Gastroesophageal sphincter (tissue), 4 donors: ENCODE results near the gene CNNM1. TPM values are rescaled to one million over a fixed set of nuclear protein-coding genes. Genes with fewer than 3 reads are reported as not detected.

Source experiments
- ATAC-seq: fragments of 150-250 bp; one replicate; pipeline ENCODE4 v1.9.1; 2016; ENCODE audit warnings: mild to moderate bottlenecking, moderate library complexity
- H3K27ac ChIP-seq, 4 donors: fragments of 200-600 bp; sonication (generic) in 3 of 4; 1 replicate in 3 of 4; 2 replicates in 1 of 4; pipeline ENCODE4 v1.5.1; 2016 to 2019
- H3K27me3 ChIP-seq: fragments of 200-600 bp; sonication (generic); one replicate; pipeline ENCODE4 v1.5.1; 2019
- H3K36me3 ChIP-seq, 2 donors: fragments of 200-600 bp; sonication (generic); one replicate each; pipeline ENCODE4 v1.5.1; 2019; ENCODE audit warnings: control low read depth in 1 of 2
- H3K4me1 ChIP-seq, 3 donors: fragments of 200-600 bp; sonication (generic); 1 replicate in 2 of 3; 2 replicates in 1 of 3; pipeline ENCODE4 v1.5.1; 2016 to 2019; ENCODE audit warnings: control low read depth in 2 of 3
- H3K4me3 ChIP-seq, 2 donors: fragments of 200-600 bp; sonication (generic); one replicate each; pipeline ENCODE4 v1.5.1; 2019; ENCODE audit warnings: mild to moderate bottlenecking in 1 of 2, moderate library complexity in 1 of 2
- H3K9me3 ChIP-seq, 3 donors: fragments of 200-600 bp; sonication (generic); one replicate each; pipeline ENCODE4 v1.5.1; 2017 to 2019; ENCODE audit warnings: control low read depth in 2 of 3
- EP300 ChIP-seq: sonication (generic); formaldehyde crosslinking; IDR thresholded peaks from one replicate; pipeline ENCODE4 v1.6.1; 2017; ENCODE audit warnings: antibody characterized with exemption, mild to moderate bottlenecking
- POLR2A ChIP-seq, 2 donors: fragments of 450-650 bp; IDR thresholded peaks; one replicate each; pipeline ENCODE4 v1.6.1; 2017; ENCODE audit warnings: antibody characterized with exemption in 2 of 2, mild to moderate bottlenecking in 2 of 2, moderate library complexity in 1 of 2
- POLR2AphosphoS5 ChIP-seq: sonication (generic); formaldehyde crosslinking; IDR thresholded peaks from one replicate; pipeline ENCODE4 v1.6.1; 2017; ENCODE audit warnings: antibody characterized with exemption
- WGBS, 2 donors: methylation state at CpG; one replicate each; pipeline ENCODE4 v1.1.5; 2018; ENCODE audit warnings: low coverage in 1 of 2; 5-methylcytosine and 5-hydroxymethylcytosine counted together
- total RNA-seq, 4 donors: library from RNA; depleted of rRNA; stranded (reverse); fragments of >200 nt; gene quantifications; one replicate each; pipeline ENCODE4 v1.1.0, GENCODE V29; 2016
- TF ChIP-seq, protein P1 (sequence below), 4 experiments: fragments of 200-600 bp in 2 of 4; fragments of 450-650 bp in 2 of 4; sonication (generic) in 1 of 4; IDR thresholded peaks; one replicate each; pipeline ENCODE4 v1.5.1; 2017 to 2019; ENCODE audit warnings: antibody characterized with exemption in 4 of 4, mild to moderate bottlenecking in 2 of 4, moderate library complexity in 2 of 4

Gene CNNM1
- total RNA-seq, 4 donors from 2014 or later: 1.9 to 3.1 (median 3.0) TPM

- H3K4me1 ChIP-seq: no peaks in the 10 kb centered on the region
- ATAC-seq: no peak
- H3K27ac ChIP-seq: no peak overlapping the region
- H3K9me3 ChIP-seq: no peaks in the 10 kb centered on the region
- no peaks in the 10 kb centered on the region for H3K27me3 ChIP-seq
- no peak overlapping the region for H3K4me3 ChIP-seq
- TF ChIP-seq, protein P1, sequence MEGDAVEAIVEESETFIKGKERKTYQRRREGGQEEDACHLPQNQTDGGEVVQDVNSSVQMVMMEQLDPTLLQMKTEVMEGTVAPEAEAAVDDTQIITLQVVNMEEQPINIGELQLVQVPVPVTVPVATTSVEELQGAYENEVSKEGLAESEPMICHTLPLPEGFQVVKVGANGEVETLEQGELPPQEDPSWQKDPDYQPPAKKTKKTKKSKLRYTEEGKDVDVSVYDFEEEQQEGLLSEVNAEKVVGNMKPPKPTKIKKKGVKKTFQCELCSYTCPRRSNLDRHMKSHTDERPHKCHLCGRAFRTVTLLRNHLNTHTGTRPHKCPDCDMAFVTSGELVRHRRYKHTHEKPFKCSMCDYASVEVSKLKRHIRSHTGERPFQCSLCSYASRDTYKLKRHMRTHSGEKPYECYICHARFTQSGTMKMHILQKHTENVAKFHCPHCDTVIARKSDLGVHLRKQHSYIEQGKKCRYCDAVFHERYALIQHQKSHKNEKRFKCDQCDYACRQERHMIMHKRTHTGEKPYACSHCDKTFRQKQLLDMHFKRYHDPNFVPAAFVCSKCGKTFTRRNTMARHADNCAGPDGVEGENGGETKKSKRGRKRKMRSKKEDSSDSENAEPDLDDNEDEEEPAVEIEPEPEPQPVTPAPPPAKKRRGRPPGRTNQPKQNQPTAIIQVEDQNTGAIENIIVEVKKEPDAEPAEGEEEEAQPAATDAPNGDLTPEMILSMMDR (IDR thresholded peaks at IDR 0.05): no peak
- TF ChIP-seq POLR2AphosphoS5 (no peak), EP300 (no peak), POLR2A (IDR thresholded peaks at IDR 0.05) (no peak)
- peaks cover 0 to 52% of the 10 kb centered on the region in 2 donors for H3K36me3 ChIP-seq
- WGBS, 2 donors: 89 to 91% methylated on average over 5 of the region's 5 CpGs
Observed at GRCh38 chr10:99422529-99423096, 93.5 kb downstream of the CNNM1 start.

GRCh38 chr10:99424656-99425055 lies 95.5 kb downstream of the CNNM1 start:
- WGBS, 2 donors: 78% methylated on average over 1 of the region's 1 CpG; no CpG with 5 or more reads in 1 of the 2 donors
- Histone ChIP-seq H3K27ac (no peak overlapping the region), H3K36me3 (peaks cover 0 to 32% of the 10 kb centered on the region in 2 donors), H3K4me3 (no peak overlapping the region), H3K4me1 (peaks cover 0 to 14% (median 3%) of the 10 kb centered on the region in 3 donors), H3K27me3 (no peaks in the 10 kb centered on the region), H3K9me3 (no peaks in the 10 kb centered on the region)
- TF ChIP-seq POLR2A (IDR thresholded peaks at IDR 0.05) (no peak), EP300 (no peak), POLR2AphosphoS5 (no peak)
- TF ChIP-seq, protein P1 (IDR thresholded peaks at IDR 0.05): no peak
- no peak for ATAC-seq

GRCh38 chr10:99425204-99425603 lies 96.0 kb downstream of the CNNM1 start:
- no peak for TF ChIP-seq POLR2AphosphoS5
- TF ChIP-seq, protein P1 (IDR thresholded peaks at IDR 0.05): no peak
- TF ChIP-seq EP300: no peak
- TF ChIP-seq POLR2A (IDR thresholded peaks at IDR 0.05): no peak
- Histone ChIP-seq H3K4me3 (no peak overlapping the region), H3K27ac (no peak overlapping the region), H3K27me3 (no peaks in the 10 kb centered on the region), H3K36me3 (peaks cover 0 to 26% of the 10 kb centered on the region in 2 donors), H3K9me3 (no peaks in the 10 kb centered on the region), H3K4me1 (peaks cover 0 to 19% (median 6%) of the 10 kb centered on the region in 3 donors)
- ATAC-seq: no peak
- WGBS, 2 donors: 90% methylated on average over 1 of the region's 1 CpG; no CpG with 5 or more reads in 1 of the 2 donors

DNA sequence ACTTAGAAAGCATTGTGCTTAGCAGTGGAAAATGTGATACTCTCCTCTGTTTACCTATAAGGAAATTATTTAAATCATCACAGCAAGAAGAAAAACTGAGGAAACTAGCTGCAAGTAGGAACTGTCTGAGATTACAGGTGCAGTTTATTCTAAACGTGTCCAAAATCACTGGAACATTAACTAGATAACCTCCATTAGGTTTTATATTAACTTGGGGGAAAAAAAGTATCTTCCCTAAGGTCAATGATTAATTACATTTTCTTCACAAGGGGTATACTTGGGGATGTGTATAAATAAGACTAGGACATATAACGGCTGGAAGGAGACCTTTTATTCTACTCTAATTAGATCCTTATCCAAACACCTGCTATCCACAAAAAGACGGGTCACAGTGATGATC lies 97.5 kb downstream of the CNNM1 start:
- H3K4me1 ChIP-seq: peaks cover 0 to 25% (median 6%) of the 10 kb centered on the region in 3 donors
- no peaks in the 10 kb centered on the region for H3K9me3 ChIP-seq
- H3K4me3 ChIP-seq: no peak overlapping the region
- no peak for TF ChIP-seq POLR2AphosphoS5
- WGBS, 2 donors: 45 to 50% methylated on average over 3 of the region's 3 CpGs
- no peak overlapping the region for H3K27ac ChIP-seq
- H3K36me3 ChIP-seq: peaks cover 0 to 20% of the 10 kb centered on the region in 2 donors
- no peak for ATAC-seq
- no peaks in the 10 kb centered on the region for H3K27me3 ChIP-seq

DNA sequence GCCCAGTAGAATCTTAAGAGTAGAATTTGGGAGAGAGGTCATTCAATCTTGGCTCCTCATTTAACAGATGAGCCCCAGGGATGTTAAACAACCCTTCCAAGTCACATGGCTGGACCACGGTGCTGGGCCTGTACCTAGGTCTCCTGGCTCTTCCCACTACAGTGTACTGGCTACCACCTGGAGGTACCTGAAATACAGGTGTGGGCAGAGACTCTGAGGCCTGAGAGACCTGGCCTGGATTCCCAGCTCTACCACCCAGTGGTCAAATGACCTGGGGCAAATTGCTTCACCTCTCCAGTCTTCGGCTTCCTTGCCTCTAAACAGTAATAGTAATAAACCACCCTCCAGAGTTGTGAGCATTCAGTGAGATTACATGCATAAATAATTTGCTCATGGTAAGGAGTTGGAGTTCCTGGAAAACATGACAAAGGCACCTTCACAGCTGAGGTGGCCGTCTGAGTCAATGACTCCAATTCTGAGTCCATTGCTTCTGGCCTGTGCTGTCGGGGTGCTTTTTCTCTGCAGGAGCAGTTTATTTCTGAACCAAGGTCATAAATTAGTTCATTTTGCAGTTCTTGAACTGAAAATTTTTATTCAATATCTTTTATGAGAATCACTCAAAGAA lies 98.5 kb downstream of the CNNM1 start:
- no peak for TF ChIP-seq EP300
- TF ChIP-seq, protein P1 (IDR thresholded peaks at IDR 0.05): no peak
- TF ChIP-seq POLR2A (IDR thresholded peaks at IDR 0.05): no peak
- no peak for TF ChIP-seq POLR2AphosphoS5
- Histone ChIP-seq H3K9me3 (no peaks in the 10 kb centered on the region), H3K27ac (no peak overlapping the region), H3K27me3 (no peaks in the 10 kb centered on the region), H3K4me1 (peaks cover 0 to 35% (median 6%) of the 10 kb centered on the region in 3 donors), H3K4me3 (no peak overlapping the region), H3K36me3 (peaks cover 0 to 20% of the 10 kb centered on the region in 2 donors)
- 83% methylated on average over 2 to 3 of the region's 4 CpGs for WGBS, 2 donors
- no peak for ATAC-seq
